ENCODE measurements around the gene C3orf52. TPM values are rescaled to one million over a fixed set of nuclear protein-coding genes. Genes with fewer than 3 reads are reported as not detected.

Gene C3orf52
- total RNA-seq, 1 experiment from 2014 or later = 12.6 TPM

DNA sequence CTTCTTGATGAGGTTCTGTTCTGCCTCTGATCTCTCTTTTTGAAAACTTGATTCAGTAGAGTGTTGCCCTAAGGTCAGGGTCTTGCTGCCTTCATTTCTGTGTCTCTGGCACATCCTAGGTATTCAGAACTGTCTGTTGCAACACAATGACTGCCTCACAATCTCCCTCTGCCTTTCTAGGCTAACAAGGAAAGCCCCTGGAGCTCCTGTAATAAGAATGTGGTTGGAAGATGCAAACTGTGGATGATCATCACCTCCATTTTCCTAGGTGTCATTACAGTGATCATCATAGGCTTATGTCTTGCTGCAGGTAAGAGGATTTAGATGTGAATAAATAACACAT lies 7.0 kb downstream of the C3orf52 start:
- intact Hi-C loops (cut with micrococcal nuclease; ENCODE audit: unreplicated experiment) = no loop called here
- Histone ChIP-seq H3K9me3 (ENCODE audit: control insufficient read depth, insufficient read depth, low read depth, low read length) (no peaks in the 10 kb centered on the region), H3K27ac (ENCODE audit: low read length) (peak overlapping the region; percentile 64), H3K27me3 (ENCODE audit: control insufficient read depth, insufficient read depth, low read length) (no peaks in the 10 kb centered on the region), H3K36me3 (ENCODE audit: control insufficient read depth, insufficient read depth, low read length) (no peaks in the 10 kb centered on the region), H3K4me1 (ENCODE audit: control insufficient read depth, insufficient read depth, low read length) (peaks cover 67% of the 10 kb centered on the region), H3K4me3 (ENCODE audit: low read depth in 2 of 2, low read length in 2 of 2) (no peak overlapping the region)
- ChIA-PET CTCF (interaction anchor here (0.6 kb wide), 1 partner anchor 58 kb away, joined by 3 read pairs; no protein-coding TSS in a partner anchor), POLR2A (no interaction called here)
- DNase-seq (ENCODE audit: low read depth, low spot score) = no peak
- no TSS peak for BruUV-seq (replicated peaks)
- ATAC-seq = no peak
- TF ChIP-seq REST (IDR thresholded peaks at IDR 0.05; ENCODE audit: insufficient read depth in 1 of 2, low read depth in 2 of 2, low read length in 1 of 2) = no peak
- TF ChIP-seq SIN3A (IDR thresholded peaks at IDR 0.05; ENCODE audit: borderline replicate concordance, insufficient read depth, low read depth, low read length) = no peak
- no peak for TF ChIP-seq CTCF (IDR thresholded peaks at IDR 0.05)
- TF ChIP-seq POLR2AphosphoS5 (IDR thresholded peaks at IDR 0.05; ENCODE audit: low read depth, low read length) = no peak
- no peak for TF ChIP-seq TCF7L2 (IDR thresholded peaks at IDR 0.05; ENCODE audit: low read depth, low read length)
- in situ Hi-C loops (cut with HindIII; ENCODE audit: low pct_unique_long_range_greater_than_20kb, low sequenced_read_pairs) = no loop called here

GRCh38 chr3:112095731-112096130 lies 9.5 kb downstream of the C3orf52 start:
- H3K27ac ChIP-seq (ENCODE audit: low read length) = peak overlapping the region; percentile 75
- ChIA-PET CTCF (no interaction called here), POLR2A (interaction anchor here (0.7 kb wide), 1 partner anchor 210 kb away, joined by 12 read pairs; no protein-coding TSS in a partner anchor)
- DNase-seq (ENCODE audit: low read depth, low spot score) (no peak), ATAC-seq (no peak)
- H3K4me1 ChIP-seq (ENCODE audit: control insufficient read depth, insufficient read depth, low read length) = peaks cover 51% of the 10 kb centered on the region
- no peaks in the 10 kb centered on the region for H3K36me3 ChIP-seq (ENCODE audit: control insufficient read depth, insufficient read depth, low read length)
- no peaks in the 10 kb centered on the region for H3K27me3 ChIP-seq (ENCODE audit: control insufficient read depth, insufficient read depth, low read length)
- H3K4me3 ChIP-seq (ENCODE audit: low read depth in 2 of 2, low read length in 2 of 2) = no peak overlapping the region
- no TSS peak for BruUV-seq (replicated peaks)
- in situ Hi-C loops (cut with HindIII; ENCODE audit: low pct_unique_long_range_greater_than_20kb, low sequenced_read_pairs) = no loop called here
- TF ChIP-seq POLR2AphosphoS5 (IDR thresholded peaks at IDR 0.05; ENCODE audit: low read depth, low read length) (no peak), SIN3A (IDR thresholded peaks at IDR 0.05; ENCODE audit: borderline replicate concordance, insufficient read depth, low read depth, low read length) (no peak), TCF7L2 (IDR thresholded peaks at IDR 0.05; ENCODE audit: low read depth, low read length) (no peak), REST (IDR thresholded peaks at IDR 0.05; ENCODE audit: insufficient read depth in 1 of 2, low read depth in 2 of 2, low read length in 1 of 2) (no peak), CTCF (IDR thresholded peaks at IDR 0.05) (no peak)
- intact Hi-C loops (cut with micrococcal nuclease; ENCODE audit: unreplicated experiment) = no loop called here
- H3K9me3 ChIP-seq (ENCODE audit: control insufficient read depth, insufficient read depth, low read depth, low read length) = no peaks in the 10 kb centered on the region

All from Panc1 (cell line).